ENCODE measurements around the gene KCNK5.

- TF ChIP-seq CTCF (IDR thresholded peaks at IDR 0.05 in 4 of 5, conservative IDR thresholded peaks at IDR 0.05 in 1 of 5): no peak
- no peak for TF ChIP-seq POLR2A (IDR thresholded peaks at IDR 0.05)
Measured at GRCh38 chr6:39198528-39198927, 30.7 kb downstream of the KCNK5 start.

Measured in gastrocnemius medialis (tissue), 4 donors.